Mesendoderm (in vitro differentiated cells): ENCODE measurements around the gene MYZAP.

ENCODE experiments used
- DNase-seq: peaks from one replicate; pipeline ENCODE4 v3.0.0; 2013
- H2AK5ac ChIP-seq: 2 replicates; pipeline ENCODE4 v1.6.1; 2013; ENCODE audit warnings: low read length, inconsistent platforms
- H2BK120ac ChIP-seq: 2 replicates; pipeline ENCODE4 v1.6.1; 2013; ENCODE audit warnings: low read depth, mild to moderate bottlenecking, low read length, moderate library complexity, mixed read lengths
- H2BK15ac ChIP-seq: replicated peaks from 2 replicates; pipeline ENCODE4 v1.6.1; 2013; ENCODE audit warnings: low read depth, mild to moderate bottlenecking, moderate library complexity
- H2BK5ac ChIP-seq: 2 replicates; pipeline ENCODE4 v1.6.1; 2013; ENCODE audit warnings: low read length, inconsistent platforms
- H3K18ac ChIP-seq: 2 replicates; pipeline ENCODE4 v1.6.1; 2013; ENCODE audit warnings: mild to moderate bottlenecking, low read length, mixed read lengths
- H3K23ac ChIP-seq: one replicate; pipeline ENCODE4 v1.6.1; 2013; ENCODE audit warnings: low read length
- H3K27ac ChIP-seq: 2 replicates; pipeline ENCODE4 v1.5.1; 2013; ENCODE audit warnings: low read depth, mild to moderate bottlenecking, inconsistent platforms, low read length, moderate library complexity
- H3K27me3 ChIP-seq: 2 replicates; pipeline ENCODE4 v1.6.1; 2013; ENCODE audit warnings: low read length, control low read depth, mild to moderate bottlenecking, inconsistent platforms; ENCODE audit not compliant: insufficient read depth, poor library complexity
- H3K36me3 ChIP-seq: 2 replicates; pipeline ENCODE4 v1.6.1; 2013; ENCODE audit warnings: low read length, inconsistent platforms; ENCODE audit not compliant: control insufficient read depth, insufficient read depth
- H3K4ac ChIP-seq: one replicate; pipeline ENCODE4 v1.6.1; 2013; ENCODE audit warnings: low read depth, mild to moderate bottlenecking, low read length, moderate library complexity
- H3K4me1 ChIP-seq: 2 replicates; pipeline ENCODE4 v1.6.1; 2013; ENCODE audit warnings: low read depth, low read length, inconsistent platforms; ENCODE audit not compliant: control insufficient read depth
- H3K4me2 ChIP-seq: 2 replicates; pipeline ENCODE4 v1.6.1; 2013; ENCODE audit warnings: low read length
- H3K4me3 ChIP-seq: 2 replicates; pipeline ENCODE4 v1.5.1; 2013; ENCODE audit warnings: mild to moderate bottlenecking, low read length
- H3K56ac ChIP-seq: one replicate; pipeline ENCODE4 v1.6.1; 2013; ENCODE audit warnings: low read length
- H3K79me1 ChIP-seq: 2 replicates; pipeline ENCODE4 v1.6.1; 2013; ENCODE audit warnings: low read length, inconsistent platforms
- H3K79me2 ChIP-seq: 2 replicates; pipeline ENCODE4 v1.6.1; 2013; ENCODE audit warnings: mild to moderate bottlenecking, low read length; ENCODE audit not compliant: control insufficient read depth, insufficient read depth
- H3K9ac ChIP-seq: 2 replicates; pipeline ENCODE4 v1.6.1; 2013; ENCODE audit warnings: low read length, inconsistent platforms
- H4K5ac ChIP-seq: one replicate; pipeline ENCODE4 v1.6.1; 2013; ENCODE audit warnings: low read length
- H4K8ac ChIP-seq: one replicate; pipeline ENCODE4 v1.6.1; 2013; ENCODE audit warnings: low read depth, mild to moderate bottlenecking, control low read depth, low read length, moderate library complexity
- WGBS: extraction: QIAGEN DNeasy Blood & Tissue Kit; methylation state at CpG from one replicate; pipeline ENCODE4 v1.1.7; 2013; ENCODE audit warnings: low lambda C conversion rate, missing lambda C conversion rate; ENCODE audit not compliant: insufficient coverage; ENCODE audit errors: extremely low coverage; 5-methylcytosine and 5-hydroxymethylcytosine counted together

The MYZAP gene

GRCh38 chr15:57649138-57649537 lies 57.4 kb downstream of the MYZAP start:
- H2BK15ac ChIP-seq = no peak overlapping the region
- no CpG with 5 or more reads among the region's 3 CpGs for WGBS
- no peaks in the 10 kb centered on the region for H3K79me1 ChIP-seq
- H3K79me2 ChIP-seq = no peaks in the 10 kb centered on the region
- no peaks in the 10 kb centered on the region for H3K4me1 ChIP-seq
- H3K27ac ChIP-seq = no peak overlapping the region
- H2AK5ac ChIP-seq = no peak overlapping the region
- H3K4me3 ChIP-seq = no peak overlapping the region
- no peak overlapping the region for H3K4me2 ChIP-seq
- H3K36me3 ChIP-seq = no peaks in the 10 kb centered on the region
- H2BK5ac ChIP-seq = no peak overlapping the region
- DNase-seq = no peak
- no peak overlapping the region for H4K5ac ChIP-seq
- H3K56ac ChIP-seq = no peak overlapping the region
- no peaks in the 10 kb centered on the region for H3K27me3 ChIP-seq
- no peak overlapping the region for H4K8ac ChIP-seq
- H2BK120ac ChIP-seq = no peak overlapping the region
- no peak overlapping the region for H3K4ac ChIP-seq
- no peak overlapping the region for H3K23ac ChIP-seq
- no peak overlapping the region for H3K18ac ChIP-seq
- H3K9ac ChIP-seq = no peak overlapping the region

- no peak for DNase-seq
- no peak overlapping the region for H2BK5ac ChIP-seq
- H4K8ac ChIP-seq = no peak overlapping the region
- H3K36me3 ChIP-seq = no peaks in the 10 kb centered on the region
- H2BK15ac ChIP-seq = no peak overlapping the region
- no peak overlapping the region for H4K5ac ChIP-seq
- no peak overlapping the region for H3K4me2 ChIP-seq
- no peaks in the 10 kb centered on the region for H3K27me3 ChIP-seq
- no peak overlapping the region for H3K4ac ChIP-seq
- no peak overlapping the region for H3K18ac ChIP-seq
- H3K79me2 ChIP-seq = no peaks in the 10 kb centered on the region
- no peaks in the 10 kb centered on the region for H3K79me1 ChIP-seq
- H3K4me3 ChIP-seq = no peak overlapping the region
- H2BK120ac ChIP-seq = no peak overlapping the region
- no peak overlapping the region for H3K56ac ChIP-seq
- no peaks in the 10 kb centered on the region for H3K4me1 ChIP-seq
- no peak overlapping the region for H3K9ac ChIP-seq
- H3K27ac ChIP-seq = no peak overlapping the region
- H3K23ac ChIP-seq = no peak overlapping the region
- no CpG with 5 or more reads among the region's 3 CpGs for WGBS
- no peak overlapping the region for H2AK5ac ChIP-seq
Measured at GRCh38 chr15:57651445-57651844, 59.7 kb downstream of the MYZAP start.

GRCh38 chr15:57652481-57652880 lies 60.8 kb downstream of the MYZAP start:
- Histone ChIP-seq H4K8ac (no peak overlapping the region), H3K9ac (no peak overlapping the region), H3K79me2 (no peaks in the 10 kb centered on the region), H4K5ac (no peak overlapping the region), H2BK5ac (no peak overlapping the region), H3K79me1 (no peaks in the 10 kb centered on the region), H3K27me3 (no peaks in the 10 kb centered on the region), H3K18ac (no peak overlapping the region), H3K56ac (no peak overlapping the region), H3K4me2 (no peak overlapping the region), H2BK120ac (no peak overlapping the region), H3K23ac (no peak overlapping the region), H3K4me1 (no peaks in the 10 kb centered on the region), H3K36me3 (no peaks in the 10 kb centered on the region), H2BK15ac (no peak overlapping the region), H3K4ac (no peak overlapping the region), H2AK5ac (no peak overlapping the region), H3K4me3 (no peak overlapping the region), H3K27ac (no peak overlapping the region)
- no peak for DNase-seq
- WGBS = no CpG with 5 or more reads among the region's 4 CpGs

- Histone ChIP-seq H3K9ac (no peak overlapping the region), H4K5ac (no peak overlapping the region), H3K56ac (no peak overlapping the region), H3K23ac (no peak overlapping the region), H3K18ac (no peak overlapping the region), H2BK120ac (no peak overlapping the region), H3K79me1 (no peaks in the 10 kb centered on the region), H2BK15ac (no peak overlapping the region), H2AK5ac (no peak overlapping the region), H2BK5ac (no peak overlapping the region), H3K27ac (no peak overlapping the region), H3K36me3 (no peaks in the 10 kb centered on the region), H3K4ac (no peak overlapping the region), H3K4me2 (no peak overlapping the region), H4K8ac (no peak overlapping the region), H3K79me2 (no peaks in the 10 kb centered on the region), H3K4me3 (no peak overlapping the region), H3K27me3 (no peaks in the 10 kb centered on the region), H3K4me1 (no peaks in the 10 kb centered on the region)
- DNase-seq = no peak
- WGBS = no CpG with 5 or more reads among the region's 6 CpGs
Measured at GRCh38 chr15:57654153-57654852, 62.6 kb downstream of the MYZAP start.

- Histone ChIP-seq H3K9ac (no peak overlapping the region), H3K27ac (no peak overlapping the region), H3K23ac (no peak overlapping the region), H3K79me2 (no peaks in the 10 kb centered on the region), H3K4me1 (no peaks in the 10 kb centered on the region), H3K79me1 (no peaks in the 10 kb centered on the region), H3K4me2 (no peak overlapping the region), H3K4ac (no peak overlapping the region), H2BK5ac (no peak overlapping the region), H2BK15ac (no peak overlapping the region), H3K27me3 (no peaks in the 10 kb centered on the region), H4K8ac (no peak overlapping the region), H3K4me3 (no peak overlapping the region), H3K18ac (no peak overlapping the region), H3K36me3 (no peaks in the 10 kb centered on the region), H2AK5ac (no peak overlapping the region), H3K56ac (no peak overlapping the region), H4K5ac (no peak overlapping the region), H2BK120ac (no peak overlapping the region)
- no CpG with 5 or more reads among the region's 6 CpGs for WGBS
- no peak for DNase-seq
Measured at GRCh38 chr15:57655053-57655452, 63.3 kb downstream of the MYZAP start.

- no peak overlapping the region for H3K9ac ChIP-seq
- WGBS = no CpG with 5 or more reads among the region's 1 CpG
- H4K8ac ChIP-seq = no peak overlapping the region
- H3K79me2 ChIP-seq = no peaks in the 10 kb centered on the region
- H3K79me1 ChIP-seq = no peaks in the 10 kb centered on the region
- H2AK5ac ChIP-seq = no peak overlapping the region
- no peak overlapping the region for H4K5ac ChIP-seq
- no peak for DNase-seq
- no peak overlapping the region for H3K23ac ChIP-seq
- H3K4me1 ChIP-seq = no peaks in the 10 kb centered on the region
- no peak overlapping the region for H2BK120ac ChIP-seq
- no peaks in the 10 kb centered on the region for H3K36me3 ChIP-seq
- H3K4me3 ChIP-seq = no peak overlapping the region
- no peak overlapping the region for H3K4ac ChIP-seq
- no peaks in the 10 kb centered on the region for H3K27me3 ChIP-seq
- no peak overlapping the region for H3K27ac ChIP-seq
- no peak overlapping the region for H2BK5ac ChIP-seq
- H3K4me2 ChIP-seq = no peak overlapping the region
- H2BK15ac ChIP-seq = no peak overlapping the region
- H3K18ac ChIP-seq = no peak overlapping the region
- no peak overlapping the region for H3K56ac ChIP-seq
Measured at GRCh38 chr15:57655809-57656208, 64.1 kb downstream of the MYZAP start.
